NCI-H524 treated with DMSO at 0.1 percent for 48 hours (cell line): ENCODE data around the gene AMDHD2.
A peak's percentile ranks its signal among the peaks of the same experiment; 100 is the strongest.

Experiments used
- DNase-seq: peaks from one replicate; lab custom pipeline; 2025; lab: John Stamatoyannopoulos, UW

Gene AMDHD2

GRCh38 chr16:2483939-2484897, 36.0 kb upstream of the AMDHD2 start:
- no peak for DNase-seq

DNA sequence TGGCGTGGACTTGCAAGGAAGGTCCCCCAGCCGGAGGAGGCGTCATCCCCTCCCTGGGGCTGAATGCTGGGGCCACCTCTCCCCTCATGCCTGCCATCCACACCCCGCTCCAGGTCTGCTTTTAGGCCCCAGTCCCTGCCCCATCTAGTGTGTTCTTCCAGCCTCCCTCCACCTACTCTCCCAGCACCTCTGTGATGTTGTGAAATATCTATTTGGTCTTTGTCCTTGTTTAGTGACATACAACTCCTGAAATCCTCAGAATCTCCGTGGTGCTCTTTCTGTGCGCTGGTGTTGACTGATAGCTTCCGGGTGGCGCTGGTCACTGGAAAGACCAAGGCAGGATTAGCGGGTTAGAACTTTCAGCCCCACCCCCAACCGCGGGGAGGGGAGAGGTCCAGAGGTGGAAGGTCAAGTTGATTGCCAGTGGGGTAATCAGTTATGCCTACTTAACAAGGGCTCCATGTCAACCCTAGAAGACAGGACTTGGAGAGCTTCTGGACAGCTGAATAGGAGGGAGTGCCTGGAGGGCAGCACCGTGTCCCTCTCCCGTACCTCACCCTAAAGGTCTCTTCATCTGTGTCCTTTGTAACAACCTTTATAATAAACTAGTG, 35.2 kb upstream of the AMDHD2 start:
- DNase-seq: no peak

DNA sequence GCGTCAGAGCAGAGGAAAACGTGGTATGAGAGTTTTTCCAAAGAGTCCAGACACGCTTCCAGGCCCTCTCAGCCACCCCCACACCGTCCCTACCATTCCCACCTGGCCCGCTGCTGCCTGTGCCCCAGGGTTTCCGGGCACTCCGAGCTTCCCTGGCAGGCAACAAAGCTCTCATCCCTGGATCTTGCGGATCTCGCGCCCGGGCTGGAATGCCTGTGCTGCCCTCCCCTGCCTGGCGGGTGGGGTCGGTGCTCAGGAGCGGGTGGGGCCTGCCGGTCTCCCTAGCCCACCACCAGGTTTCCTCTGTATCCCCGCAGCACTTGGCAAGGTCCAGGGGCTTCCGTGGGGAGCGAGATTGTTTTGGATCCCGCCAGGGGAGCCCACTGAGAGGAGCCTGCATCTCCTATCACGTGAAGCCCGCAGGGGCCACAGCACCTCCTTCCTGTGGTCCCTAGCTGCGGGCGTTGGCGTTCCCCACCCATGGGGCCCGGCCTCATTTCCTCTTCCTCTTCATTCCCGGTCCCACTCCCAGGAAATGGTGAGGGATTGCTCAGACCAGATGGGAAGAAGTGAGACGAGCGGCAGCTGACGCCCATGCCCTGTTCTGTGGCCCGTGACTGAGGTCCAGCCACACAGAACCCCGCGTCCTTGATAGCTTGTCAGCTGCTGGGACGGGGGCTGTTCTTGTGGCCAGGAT, 34.2 kb upstream of the AMDHD2 start:
- DNase-seq: no peak

DNA sequence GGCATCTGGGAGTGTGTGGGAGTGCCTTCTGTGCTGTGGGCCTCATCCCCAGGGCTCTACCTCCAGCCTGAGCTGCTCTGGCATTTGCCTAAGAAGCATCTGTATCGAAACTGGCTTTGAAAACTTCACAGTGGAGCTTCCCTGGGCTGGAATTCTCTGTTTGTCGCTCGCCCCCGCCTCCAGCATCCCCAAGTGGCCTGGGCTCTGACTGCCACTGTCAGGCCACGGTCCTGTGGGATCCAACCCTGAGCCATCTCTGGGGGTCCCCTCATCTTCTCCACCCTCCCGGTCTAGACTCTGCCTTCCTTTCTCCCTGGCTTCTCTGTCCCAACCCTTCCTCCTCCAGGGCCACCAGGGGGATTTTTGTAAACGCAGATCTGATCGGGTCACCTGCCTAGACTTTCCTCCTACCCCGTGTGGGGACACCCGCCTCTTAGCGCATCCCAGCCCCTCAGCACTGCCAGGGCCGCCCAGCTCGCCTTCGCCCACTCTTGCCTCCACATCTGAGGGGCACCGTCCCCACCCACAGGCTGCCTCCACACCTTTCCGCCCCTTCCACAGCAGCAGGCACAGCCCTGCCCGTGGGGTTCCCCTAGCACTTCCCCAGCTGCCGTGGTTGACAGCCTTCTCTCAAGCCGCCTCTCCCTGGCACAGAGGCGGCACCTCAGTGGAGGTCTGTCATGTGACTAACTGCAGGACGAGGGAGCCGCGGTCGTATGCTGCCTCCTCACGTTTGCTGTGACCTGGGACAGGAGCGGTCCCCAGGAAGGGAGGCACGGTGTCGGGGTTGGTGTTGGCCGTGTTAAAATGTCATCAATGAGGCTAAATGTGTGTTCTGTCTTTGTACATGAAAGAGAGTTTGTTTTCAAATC, 33.3 kb upstream of the AMDHD2 start:
- DNase-seq: no peak

- DNase-seq: no peak
These were observed 32.7 kb upstream of the AMDHD2 start for GRCh38 chr16:2487517-2487842.

- no peak for DNase-seq
These were observed 32.2 kb upstream of the AMDHD2 start for GRCh38 chr16:2487903-2488531.

DNA sequence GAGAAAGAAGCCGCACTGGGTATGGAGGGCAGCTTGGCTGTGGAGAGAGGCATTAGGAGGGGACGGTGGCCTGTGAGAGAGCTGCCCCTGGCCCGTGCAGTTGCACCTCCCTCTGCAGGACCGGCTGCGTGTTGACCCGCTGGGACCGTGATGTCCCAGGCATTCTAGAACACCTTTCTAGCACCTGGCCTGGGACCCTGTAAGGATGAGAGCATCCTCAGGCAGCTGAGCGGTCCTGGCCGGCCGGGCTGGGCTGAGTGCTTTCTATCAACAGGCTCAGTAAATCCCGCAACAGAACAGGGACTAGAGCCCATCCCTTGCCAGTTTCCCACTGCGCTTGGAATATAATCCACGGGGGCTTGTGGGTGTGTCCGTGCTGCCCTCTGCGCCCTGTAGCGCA, 30.6 kb upstream of the AMDHD2 start:
- DNase-seq: no peak

DNA sequence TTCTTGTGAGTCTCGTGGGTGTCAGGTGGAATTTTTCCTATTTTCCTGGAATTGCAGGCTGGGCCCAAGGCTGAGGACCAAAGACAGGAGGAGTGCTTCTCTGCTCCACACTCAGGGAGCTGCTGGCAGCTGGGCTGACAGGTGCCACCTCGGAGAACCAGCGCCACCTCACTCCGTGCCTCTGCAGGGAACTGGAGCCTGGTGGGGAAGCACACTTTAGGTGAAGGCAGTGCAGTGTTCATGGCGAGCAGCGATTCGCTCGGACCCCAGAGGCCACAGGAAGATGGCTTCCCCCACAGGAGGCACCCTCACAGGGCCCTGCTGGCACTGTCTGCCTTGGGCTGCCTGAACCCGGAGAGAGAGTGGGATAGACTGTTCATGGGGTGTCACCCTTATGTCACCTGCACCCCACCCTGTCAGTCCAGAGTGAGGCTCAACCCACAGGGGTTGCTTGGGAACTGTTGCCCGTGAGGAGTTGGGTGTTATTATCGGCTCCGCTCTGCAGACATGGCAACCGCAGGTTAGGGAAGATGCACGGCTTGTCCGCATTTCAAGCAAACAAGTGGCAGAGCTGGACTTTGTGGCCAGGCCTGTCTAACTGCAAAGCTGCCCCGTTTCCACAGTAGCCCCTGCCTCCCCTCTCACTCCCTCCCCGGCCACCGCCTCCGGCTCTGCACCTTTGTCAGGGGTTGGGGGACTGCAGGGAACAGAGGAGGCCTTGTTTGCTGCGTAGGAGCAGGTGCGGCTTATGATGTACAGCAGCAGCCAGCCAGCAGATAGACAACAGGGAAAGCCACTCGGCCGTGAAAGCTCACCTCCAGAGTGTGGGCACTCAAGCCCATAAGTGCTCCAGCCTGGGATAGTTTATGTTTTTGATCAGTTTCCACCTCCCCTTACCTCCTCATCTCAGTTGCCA, 29.7 kb upstream of the AMDHD2 start:
- DNase-seq: peak; percentile 17

DNA sequence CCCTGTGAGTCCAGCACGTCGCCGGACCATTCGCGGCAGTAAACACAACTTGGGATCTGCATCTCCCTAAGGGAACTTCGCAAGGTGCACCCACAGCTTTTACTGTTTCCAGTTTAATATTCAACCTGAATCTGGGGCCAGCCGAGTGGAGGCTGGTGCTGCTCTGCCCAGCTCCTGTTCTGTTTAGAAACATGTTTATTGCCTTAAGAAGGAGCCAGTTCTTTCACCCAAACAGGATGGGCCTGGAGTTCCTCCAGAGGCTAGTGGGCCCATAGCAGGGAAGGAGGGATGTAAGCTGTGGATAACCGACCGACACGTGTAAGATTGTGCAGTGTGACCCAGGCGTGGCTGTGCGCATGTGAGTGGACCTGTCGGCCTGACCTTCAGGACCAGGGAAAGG, 27.9 kb upstream of the AMDHD2 start:
- DNase-seq: no peak

GRCh38 chr16:2493605-2494004, 26.6 kb upstream of the AMDHD2 start:
- DNase-seq: no peak

GRCh38 chr16:2494616-2495015, 25.6 kb upstream of the AMDHD2 start:
- DNase-seq: no peak

DNA sequence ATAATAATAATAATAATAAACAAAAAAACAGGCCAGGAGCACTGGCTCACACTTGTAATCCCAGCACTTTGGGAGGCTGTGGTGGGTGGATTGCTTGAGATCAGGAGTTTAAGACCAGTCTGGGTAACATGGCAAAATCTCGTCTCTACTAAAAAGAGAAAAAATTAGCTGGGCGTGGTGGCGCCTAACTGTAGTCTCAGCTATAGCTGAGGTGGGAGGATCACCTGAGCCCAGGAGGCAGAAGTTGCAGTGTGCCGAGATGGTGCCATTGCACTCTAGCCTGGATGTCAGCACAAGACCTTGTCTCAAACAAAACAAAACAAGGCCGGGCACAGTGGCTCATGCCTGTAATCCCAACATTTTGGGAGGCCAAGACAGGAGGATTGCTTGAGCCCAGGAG, 25.1 kb upstream of the AMDHD2 start:
- DNase-seq: no peak

- DNase-seq: no peak
These were observed 23.7 kb upstream of the AMDHD2 start for GRCh38 chr16:2496223-2497115.

DNA sequence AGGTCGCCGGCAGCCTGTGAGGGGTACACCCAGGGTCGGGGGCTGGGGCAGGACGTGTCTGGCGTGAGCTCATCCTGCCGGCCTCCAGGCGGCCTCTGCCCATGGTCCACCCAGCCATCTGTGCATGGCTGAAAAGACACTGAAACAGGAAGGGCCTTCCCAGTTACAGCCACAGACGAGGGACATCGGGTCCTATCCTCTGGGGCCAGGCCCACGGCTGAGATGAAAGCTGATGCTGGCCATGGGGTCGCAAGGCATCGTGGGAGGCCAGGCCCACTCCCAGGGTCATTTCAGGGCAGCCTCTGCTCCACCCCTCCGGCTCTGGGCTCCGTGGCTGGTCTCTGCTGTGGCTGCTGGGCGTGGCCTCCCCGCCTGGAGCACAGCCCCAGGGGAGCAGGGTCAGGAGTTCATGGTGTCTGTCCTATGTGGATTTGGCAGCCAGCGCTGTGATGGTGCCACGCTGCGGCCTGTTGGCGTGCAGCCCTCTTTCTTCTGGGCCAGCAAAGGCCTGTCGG, 23.0 kb upstream of the AMDHD2 start:
- DNase-seq: no peak

DNA sequence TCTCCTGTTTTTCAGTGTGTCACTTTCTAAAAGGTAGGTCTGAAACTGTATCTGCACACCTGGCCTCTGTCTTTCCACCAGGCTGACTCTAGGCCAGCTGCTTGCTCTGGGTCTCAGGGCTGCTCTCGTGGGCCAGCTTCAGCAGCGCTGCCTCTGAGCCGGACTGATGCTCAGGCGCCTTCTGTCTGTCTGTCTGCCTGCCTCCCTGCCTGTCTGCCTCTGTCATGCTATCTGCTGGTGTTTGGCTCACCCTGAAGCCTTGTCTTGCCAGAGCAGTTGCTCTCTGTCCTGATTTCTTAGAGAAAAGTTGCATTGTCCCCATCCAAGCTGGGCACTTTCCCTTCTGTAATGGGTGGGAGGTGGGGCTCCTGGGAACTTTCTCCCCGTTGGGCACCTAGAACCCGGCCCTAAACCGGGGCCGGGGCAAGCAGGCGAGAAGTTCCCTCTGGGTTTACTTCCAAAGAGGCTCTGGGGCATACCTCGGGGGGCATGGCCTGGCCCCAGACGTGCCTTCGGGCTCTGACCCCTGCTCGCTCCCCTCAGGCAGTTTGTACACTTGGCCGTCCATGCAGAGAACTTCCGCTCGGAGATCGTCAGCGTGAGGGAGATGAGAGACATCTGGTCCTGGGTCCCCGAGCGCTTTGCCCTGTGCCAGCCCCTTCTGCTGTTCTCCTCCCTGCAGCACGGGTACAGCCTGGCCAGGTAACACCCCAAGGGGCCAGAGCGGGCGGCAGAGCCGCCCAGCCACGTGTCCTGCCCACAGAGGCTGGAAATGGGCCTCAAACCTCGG, 22.3 kb upstream of the AMDHD2 start:
- no peak for DNase-seq

GRCh38 chr16:2498531-2499253, 21.5 kb upstream of the AMDHD2 start:
- no peak for DNase-seq

- DNase-seq: no peak
These were observed 20.7 kb upstream of the AMDHD2 start for GRCh38 chr16:2499454-2499853.
